ENCODE measurements around the gene FOXP1. TPM values are rescaled to one million over a fixed set of nuclear protein-coding genes. Genes with fewer than 3 reads are reported as not detected.

FOXP1 gene
- total RNA-seq, 1 experiment from 2014 or later: 75.3 TPM

DNA sequence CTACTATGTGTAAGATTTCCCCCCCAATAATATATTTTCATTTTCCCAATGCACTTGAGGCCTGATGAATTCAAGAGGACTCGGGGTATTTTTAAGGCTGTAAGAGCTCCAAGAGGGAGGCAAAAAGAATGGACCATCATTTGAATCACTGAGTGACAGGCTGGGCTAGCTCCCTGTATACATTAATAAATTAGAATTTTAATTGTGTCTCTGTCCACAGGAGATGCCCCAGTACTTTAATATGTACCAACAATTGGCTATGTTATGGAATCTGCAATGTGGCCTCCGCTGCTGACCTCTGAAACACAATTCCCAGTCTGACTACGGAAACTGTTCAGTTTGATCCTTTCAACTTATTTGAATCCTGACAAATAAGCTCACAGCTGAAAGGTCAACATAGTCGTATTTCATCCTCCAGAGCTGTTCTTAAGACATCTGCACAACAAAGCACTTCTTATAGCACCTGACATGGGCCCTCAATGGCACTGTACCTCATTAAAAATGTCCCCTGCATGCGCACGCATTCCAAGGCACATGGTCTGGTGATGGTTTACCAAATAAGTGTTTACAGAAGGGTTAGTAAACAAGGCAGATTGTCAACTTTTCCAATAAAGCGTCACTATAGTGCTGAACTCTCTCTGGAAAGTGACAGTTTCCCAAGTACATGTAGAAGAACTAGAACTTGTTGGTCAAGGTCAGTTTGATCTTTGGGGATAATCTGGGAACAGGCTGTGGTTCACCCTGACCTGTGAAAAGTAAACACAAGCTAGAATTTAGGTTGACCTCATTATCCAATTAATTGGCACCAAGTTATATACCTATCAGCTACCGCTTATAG, 472.9 kb downstream of the FOXP1 start:
- Histone ChIP-seq H3K23me2 (ENCODE audit: insufficient read length, low read depth, low read length, poor library complexity, severe bottlenecking) (no peaks in the 10 kb centered on the region), H2BK12ac (ENCODE audit: insufficient read length, low read depth, low read length) (no peak overlapping the region), H3K4me2 (ENCODE audit: insufficient read depth, insufficient read length, low read length) (no peak overlapping the region), H4K91ac (ENCODE audit: insufficient read length, low read depth, low read length) (no peak overlapping the region), H4K8ac (replicated peaks; ENCODE audit: insufficient read length, low read depth, low read length) (no peak overlapping the region), H2BK20ac (ENCODE audit: low read depth, low read length, poor library complexity, severe bottlenecking) (no peak overlapping the region), H2AK5ac (ENCODE audit: insufficient read length, low read length) (no peak overlapping the region), H2BK120ac (ENCODE audit: low read depth, low read length, poor library complexity, severe bottlenecking) (no peak overlapping the region), H3K79me1 (ENCODE audit: insufficient read depth, low read depth, low read length, poor library complexity, severe bottlenecking) (no peaks in the 10 kb centered on the region), H3K9ac (ENCODE audit: extremely low read depth, insufficient read length, low read length) (no peak overlapping the region), H2BK5ac (ENCODE audit: insufficient read length, low read length) (no peak overlapping the region), H3K4me1 (ENCODE audit: insufficient read depth, low read length) (0 out of 2 replicates have a peak, but pooled peaks cover 4% of the 10 kb centered on the region), H2AFZ (ENCODE audit: low read length) (no peak overlapping the region), H3K9me3 (ENCODE audit: control insufficient read depth, low read depth, low read length) (no peaks in the 10 kb centered on the region), H4K5ac (ENCODE audit: insufficient read length, low read depth, low read length) (no peak overlapping the region), H3K18ac (ENCODE audit: insufficient read length, low read depth, low read length) (no peak overlapping the region), H3K14ac (ENCODE audit: insufficient read depth, low read length) (no peak overlapping the region), H3K56ac (ENCODE audit: insufficient read length, low read depth, low read length) (no peak overlapping the region), H3K27ac (ENCODE audit: insufficient read length, low read depth, low read length) (no peak overlapping the region), H3K27me3 (ENCODE audit: insufficient read depth, low read length) (no peaks in the 10 kb centered on the region), H4K20me1 (ENCODE audit: control insufficient read depth, insufficient read depth, insufficient read length) (no peaks in the 10 kb centered on the region), H3K4ac (ENCODE audit: low read depth, low read length) (no peak overlapping the region), H3K79me2 (ENCODE audit: insufficient read depth, low read length) (no peaks in the 10 kb centered on the region), H3T11ph (ENCODE audit: low read length) (no peak overlapping the region), H3K23ac (ENCODE audit: insufficient read length, low read depth, low read length) (no peak overlapping the region), H2BK15ac (ENCODE audit: low read depth, low read length) (no peak overlapping the region)
- TF ChIP-seq, protein P1, sequence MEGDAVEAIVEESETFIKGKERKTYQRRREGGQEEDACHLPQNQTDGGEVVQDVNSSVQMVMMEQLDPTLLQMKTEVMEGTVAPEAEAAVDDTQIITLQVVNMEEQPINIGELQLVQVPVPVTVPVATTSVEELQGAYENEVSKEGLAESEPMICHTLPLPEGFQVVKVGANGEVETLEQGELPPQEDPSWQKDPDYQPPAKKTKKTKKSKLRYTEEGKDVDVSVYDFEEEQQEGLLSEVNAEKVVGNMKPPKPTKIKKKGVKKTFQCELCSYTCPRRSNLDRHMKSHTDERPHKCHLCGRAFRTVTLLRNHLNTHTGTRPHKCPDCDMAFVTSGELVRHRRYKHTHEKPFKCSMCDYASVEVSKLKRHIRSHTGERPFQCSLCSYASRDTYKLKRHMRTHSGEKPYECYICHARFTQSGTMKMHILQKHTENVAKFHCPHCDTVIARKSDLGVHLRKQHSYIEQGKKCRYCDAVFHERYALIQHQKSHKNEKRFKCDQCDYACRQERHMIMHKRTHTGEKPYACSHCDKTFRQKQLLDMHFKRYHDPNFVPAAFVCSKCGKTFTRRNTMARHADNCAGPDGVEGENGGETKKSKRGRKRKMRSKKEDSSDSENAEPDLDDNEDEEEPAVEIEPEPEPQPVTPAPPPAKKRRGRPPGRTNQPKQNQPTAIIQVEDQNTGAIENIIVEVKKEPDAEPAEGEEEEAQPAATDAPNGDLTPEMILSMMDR (conservative IDR thresholded peaks at IDR 0.05): no peak
- H3K36me3 Mint-ChIP-seq (ENCODE audit: insufficient read depth in 1 of 3, low read depth in 3 of 3): peaks cover 0 to 24% (median 14%) of the 10 kb centered on the region in 3 experiments; a peak in 4 of 7 replicates
- peak overlapping the region in 1 of 3 experiments; percentile 71; a peak in 4 of 7 replicates for H3K27ac Mint-ChIP-seq
- WGBS (ENCODE audit: extremely low coverage, insufficient read length, low lambda C conversion rate): no CpG with 5 or more reads among the region's 8 CpGs
- no peaks in the 10 kb centered on the region for H3K27me3 Mint-ChIP-seq (ENCODE audit: low read depth)
- no peak overlapping the region; a peak in 1 of 5 replicates for H3K4me3 Mint-ChIP-seq
- peaks cover 22 to 23% of the 10 kb centered on the region in 2 experiments for H3K4me1 Mint-ChIP-seq
- DNase-seq: no peak
- H3K9me3 Mint-ChIP-seq: no peaks in the 10 kb centered on the region

All from H9 (cell line).